Type B pancreatic cell (in vitro differentiated cells): ENCODE results near the gene HELZ. TPM values are rescaled to one million over a fixed set of nuclear protein-coding genes. Genes with fewer than 3 reads are reported as not detected.
"Not testable (repeated sequence)": the region's sequence is repeated elsewhere in the genome, so short reads cannot be mapped to it uniquely, and the experiment has no call there.

ENCODE experiments used
- DNase-seq: peaks from one replicate; pipeline ENCODE4 v3.0.0; 2021; ENCODE audit warnings: mixed read lengths; ENCODE audit not compliant: unreplicated experiment; ENCODE audit errors: extremely low spot score
- H3K27ac Mint-ChIP-seq: 2 replicates; pipeline ENCODE4 v1.8.0; 2021; ENCODE audit warnings: mild to moderate bottlenecking, mixed read lengths
- H3K27me3 Mint-ChIP-seq: 2 replicates; pipeline ENCODE4 v1.8.0; 2021; ENCODE audit warnings: mixed read lengths
- H3K36me3 Mint-ChIP-seq: 2 replicates; pipeline ENCODE4 v1.8.0; 2021; ENCODE audit warnings: mixed read lengths
- H3K4me1 Mint-ChIP-seq: one replicate; pipeline ENCODE4 v1.8.0; 2021; ENCODE audit warnings: mixed read lengths; ENCODE audit not compliant: unreplicated experiment
- H3K4me3 Mint-ChIP-seq: 2 replicates; pipeline ENCODE4 v1.8.0; 2021; ENCODE audit warnings: mild to moderate bottlenecking, mixed read lengths
- H3K9me3 Mint-ChIP-seq: 2 replicates; pipeline ENCODE4 v1.8.0; 2021; ENCODE audit warnings: mixed read lengths
- total RNA-seq: library from RNA; stranded (reverse); gene quantifications from 2 replicates; pipeline ENCODE4 v1.2.1, GENCODE V29; 2021; ENCODE audit warnings: low replicate concordance
- TF ChIP-seq, protein P1 (sequence below): fragments of 200-600 bp; sonication (generic); conservative IDR thresholded peaks from 2 replicates; pipeline ENCODE4 v1.5.0; 2021; ENCODE audit warnings: antibody characterized with exemption, mild to moderate bottlenecking

The HELZ gene
- total RNA-seq, 1 donor from 2014 or later, result 55.1 TPM

- Mint-ChIP-seq H3K27ac (no peak overlapping the region), H3K9me3 (no peaks in the 10 kb centered on the region), H3K4me1 (no peaks in the 10 kb centered on the region), H3K4me3 (no peak overlapping the region), H3K36me3 (no peaks in the 10 kb centered on the region), H3K27me3 (peaks cover 3% of the 10 kb centered on the region)
- TF ChIP-seq, protein P1, sequence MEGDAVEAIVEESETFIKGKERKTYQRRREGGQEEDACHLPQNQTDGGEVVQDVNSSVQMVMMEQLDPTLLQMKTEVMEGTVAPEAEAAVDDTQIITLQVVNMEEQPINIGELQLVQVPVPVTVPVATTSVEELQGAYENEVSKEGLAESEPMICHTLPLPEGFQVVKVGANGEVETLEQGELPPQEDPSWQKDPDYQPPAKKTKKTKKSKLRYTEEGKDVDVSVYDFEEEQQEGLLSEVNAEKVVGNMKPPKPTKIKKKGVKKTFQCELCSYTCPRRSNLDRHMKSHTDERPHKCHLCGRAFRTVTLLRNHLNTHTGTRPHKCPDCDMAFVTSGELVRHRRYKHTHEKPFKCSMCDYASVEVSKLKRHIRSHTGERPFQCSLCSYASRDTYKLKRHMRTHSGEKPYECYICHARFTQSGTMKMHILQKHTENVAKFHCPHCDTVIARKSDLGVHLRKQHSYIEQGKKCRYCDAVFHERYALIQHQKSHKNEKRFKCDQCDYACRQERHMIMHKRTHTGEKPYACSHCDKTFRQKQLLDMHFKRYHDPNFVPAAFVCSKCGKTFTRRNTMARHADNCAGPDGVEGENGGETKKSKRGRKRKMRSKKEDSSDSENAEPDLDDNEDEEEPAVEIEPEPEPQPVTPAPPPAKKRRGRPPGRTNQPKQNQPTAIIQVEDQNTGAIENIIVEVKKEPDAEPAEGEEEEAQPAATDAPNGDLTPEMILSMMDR, result peak; percentile 66
- no peak for DNase-seq
These were observed 27.5 kb upstream of the HELZ start for GRCh38 chr17:67272312-67273047.

GRCh38 chr17:67271187-67271586, 26.2 kb upstream of the HELZ start:
- H3K36me3 Mint-ChIP-seq, H3K4me3 Mint-ChIP-seq, H3K27me3 Mint-ChIP-seq, H3K27ac Mint-ChIP-seq, H3K4me1 Mint-ChIP-seq, DNase-seq, H3K9me3 Mint-ChIP-seq: not testable (repeated sequence)

GRCh38 chr17:67270416-67270815, 25.4 kb upstream of the HELZ start:
- Mint-ChIP-seq H3K4me1 (no peaks in the 10 kb centered on the region), H3K4me3 (no peak overlapping the region), H3K9me3 (no peaks in the 10 kb centered on the region), H3K36me3 (no peaks in the 10 kb centered on the region), H3K27ac (no peak overlapping the region), H3K27me3 (no peaks in the 10 kb centered on the region)
- TF ChIP-seq, protein P1, result no peak
- no peak for DNase-seq

DNA sequence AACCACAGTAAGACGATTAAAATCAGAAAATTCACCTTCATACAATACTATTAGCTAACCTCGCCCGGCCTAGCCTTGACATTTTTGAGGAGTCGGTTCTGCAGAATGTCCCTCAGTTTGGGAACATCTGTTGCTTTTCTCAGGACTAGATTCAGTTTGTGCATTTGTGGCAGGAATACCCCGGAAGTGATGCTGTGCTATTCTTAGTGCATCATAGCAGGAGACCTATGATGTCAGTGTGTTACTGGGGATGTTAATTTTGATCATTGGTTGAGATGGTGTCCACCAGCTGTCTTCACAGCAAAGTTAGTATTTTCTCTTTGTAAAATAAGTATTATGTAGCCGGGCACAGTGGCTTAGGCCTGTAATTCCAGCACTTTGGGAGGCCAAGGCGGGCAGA, 21.5 kb upstream of the HELZ start:
- H3K27ac Mint-ChIP-seq, result no peak overlapping the region

GRCh38 chr17:67265436-67266019, 20.5 kb upstream of the HELZ start:
- H3K9me3 Mint-ChIP-seq, result no peaks in the 10 kb centered on the region
- no peaks in the 10 kb centered on the region for H3K36me3 Mint-ChIP-seq
- no peak overlapping the region for H3K4me3 Mint-ChIP-seq
- H3K27me3 Mint-ChIP-seq, result no peaks in the 10 kb centered on the region
- no peak overlapping the region for H3K27ac Mint-ChIP-seq
- DNase-seq, result no peak
- H3K4me1 Mint-ChIP-seq, result peaks cover under 1% of the 10 kb centered on the region
- TF ChIP-seq, protein P1, result no peak

More for the DNA sequence above, 21.5 kb upstream of the HELZ start:
- Mint-ChIP-seq H3K27me3 (no peaks in the 10 kb centered on the region), H3K9me3 (no peaks in the 10 kb centered on the region), H3K4me1 (no peaks in the 10 kb centered on the region), H3K4me3 (no peak overlapping the region), H3K36me3 (no peaks in the 10 kb centered on the region)
- TF ChIP-seq, protein P1, result no peak
- no peak for DNase-seq

DNA sequence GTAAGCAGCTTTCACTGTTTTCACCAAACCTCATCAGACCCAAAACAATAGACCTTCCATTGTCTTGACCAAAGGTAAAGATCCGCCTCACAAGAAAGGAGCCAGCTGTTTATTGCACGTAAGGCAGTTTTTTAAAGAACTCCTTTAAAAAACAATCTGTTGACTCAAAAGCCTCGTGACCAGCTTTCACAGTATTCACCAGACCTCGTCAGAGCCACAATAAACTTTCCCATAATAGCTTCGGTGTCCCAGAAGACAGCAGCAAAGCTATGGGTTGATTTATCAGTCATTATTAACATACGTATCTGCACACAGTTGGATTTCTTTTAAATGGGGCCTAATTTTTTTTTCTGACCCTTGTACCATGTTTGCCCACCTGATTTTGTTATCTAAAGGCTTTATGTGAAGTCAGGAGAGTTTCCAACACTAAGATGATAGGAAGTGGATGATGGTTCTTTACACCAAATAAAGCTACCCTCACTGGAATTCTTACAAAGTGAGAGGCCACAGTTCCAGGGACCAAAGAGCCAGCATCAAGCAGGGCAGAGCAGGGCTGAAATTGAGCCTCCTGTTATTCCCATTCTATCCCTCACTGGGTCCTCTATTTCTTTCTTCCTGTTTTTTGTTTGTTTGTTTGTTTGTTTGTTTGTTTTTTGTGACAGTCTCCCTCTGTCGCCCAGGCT, 17.6 kb upstream of the HELZ start:
- no peak overlapping the region for H3K27ac Mint-ChIP-seq

More for the DNA sequence above, 17.6 kb upstream of the HELZ start:
- H3K9me3 Mint-ChIP-seq, result no peaks in the 10 kb centered on the region
- no peak for DNase-seq
- H3K4me3 Mint-ChIP-seq, result no peak overlapping the region
- no peaks in the 10 kb centered on the region for H3K27me3 Mint-ChIP-seq
- TF ChIP-seq, protein P1, result no peak
- peaks cover 11% of the 10 kb centered on the region for H3K4me1 Mint-ChIP-seq
- H3K36me3 Mint-ChIP-seq, result no peaks in the 10 kb centered on the region
